ENCODE results near the gene CX3CR1. TPM values are rescaled to one million over a fixed set of nuclear protein-coding genes. Genes with fewer than 3 reads are reported as not detected.
"Not testable (repeated sequence)": the region's sequence is repeated elsewhere in the genome, so short reads cannot be mapped to it uniquely, and the experiment has no call there.

The CX3CR1 gene
- total and polyA plus RNA-seq, 8 donors, result 0.08 to 13.0 (median 1.2) TPM

DNA sequence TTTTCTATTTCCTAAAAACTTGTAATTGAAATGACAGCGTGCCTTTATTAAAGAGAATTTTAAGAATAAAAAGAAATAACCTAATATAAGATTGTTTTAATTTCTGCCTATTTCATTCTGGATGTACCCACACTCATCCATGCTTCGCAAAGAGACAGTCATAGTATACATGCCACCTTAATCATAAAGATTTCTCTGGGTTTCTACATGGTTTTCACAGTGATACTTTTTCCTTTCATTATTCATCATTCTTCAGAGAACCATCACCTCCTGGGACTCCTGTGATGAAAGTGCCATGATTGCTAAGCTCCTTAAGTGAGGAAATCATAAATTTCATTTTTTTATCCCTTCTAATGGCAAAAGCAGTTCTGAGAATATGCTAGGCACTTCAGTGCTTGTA is 45.4 kb upstream of the CX3CR1 start:
- TF ChIP-seq, protein P1, sequence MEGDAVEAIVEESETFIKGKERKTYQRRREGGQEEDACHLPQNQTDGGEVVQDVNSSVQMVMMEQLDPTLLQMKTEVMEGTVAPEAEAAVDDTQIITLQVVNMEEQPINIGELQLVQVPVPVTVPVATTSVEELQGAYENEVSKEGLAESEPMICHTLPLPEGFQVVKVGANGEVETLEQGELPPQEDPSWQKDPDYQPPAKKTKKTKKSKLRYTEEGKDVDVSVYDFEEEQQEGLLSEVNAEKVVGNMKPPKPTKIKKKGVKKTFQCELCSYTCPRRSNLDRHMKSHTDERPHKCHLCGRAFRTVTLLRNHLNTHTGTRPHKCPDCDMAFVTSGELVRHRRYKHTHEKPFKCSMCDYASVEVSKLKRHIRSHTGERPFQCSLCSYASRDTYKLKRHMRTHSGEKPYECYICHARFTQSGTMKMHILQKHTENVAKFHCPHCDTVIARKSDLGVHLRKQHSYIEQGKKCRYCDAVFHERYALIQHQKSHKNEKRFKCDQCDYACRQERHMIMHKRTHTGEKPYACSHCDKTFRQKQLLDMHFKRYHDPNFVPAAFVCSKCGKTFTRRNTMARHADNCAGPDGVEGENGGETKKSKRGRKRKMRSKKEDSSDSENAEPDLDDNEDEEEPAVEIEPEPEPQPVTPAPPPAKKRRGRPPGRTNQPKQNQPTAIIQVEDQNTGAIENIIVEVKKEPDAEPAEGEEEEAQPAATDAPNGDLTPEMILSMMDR (IDR thresholded peaks at IDR 0.05), result no peak
- Histone ChIP-seq H3K27ac (no peak overlapping the region), H3K36me3 (no peaks in the 10 kb centered on the region), H3K4me3 (no peak overlapping the region), H3K9me3 (no peaks in the 10 kb centered on the region), H3K27me3 (no peaks in the 10 kb centered on the region), H3K4me1 (no peaks in the 10 kb centered on the region)
- intact Hi-C loops (cut with DNase I), result no loop called here
- ATAC-seq (no peak), DNase-seq (no peak), FAIRE-seq (no peak)
- 90 to 91% methylated on average over 2 of the region's 2 CpGs for WGBS, 2 donors

DNA sequence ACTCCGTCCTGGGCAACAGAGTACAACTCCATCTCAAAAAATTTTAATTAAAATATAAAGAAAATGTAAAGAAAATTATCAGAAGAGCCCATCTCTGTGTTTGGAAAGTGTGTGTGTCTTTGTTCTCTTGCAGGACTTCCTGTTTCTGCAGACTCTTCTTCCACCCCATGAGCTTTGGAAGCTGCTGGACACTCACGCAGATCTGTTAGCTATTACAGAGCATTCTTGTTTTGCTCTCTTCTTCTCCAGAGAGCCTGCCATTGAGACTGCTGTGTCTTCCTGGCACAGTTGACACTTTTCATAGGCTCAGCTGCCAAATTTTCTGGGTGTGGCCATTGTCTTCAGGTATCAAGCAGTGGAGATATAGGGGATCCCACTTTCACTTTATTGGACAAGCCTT is 43.7 kb upstream of the CX3CR1 start:
- H3K36me3 ChIP-seq, result no peaks in the 10 kb centered on the region
- DNase-seq (no peak), FAIRE-seq (no peak), ATAC-seq (no peak)
- H3K27ac ChIP-seq, result no peak overlapping the region
- H3K27me3 ChIP-seq, result no peaks in the 10 kb centered on the region
- WGBS, 2 donors, result 86 to 92% methylated on average over 2 of the region's 2 CpGs
- no peaks in the 10 kb centered on the region for H3K4me1 ChIP-seq
- intact Hi-C loops (cut with DNase I), result no loop called here
- H3K9me3 ChIP-seq, result no peaks in the 10 kb centered on the region
- TF ChIP-seq, protein P1 (IDR thresholded peaks at IDR 0.05), result no peak
- no peak overlapping the region for H3K4me3 ChIP-seq

DNA sequence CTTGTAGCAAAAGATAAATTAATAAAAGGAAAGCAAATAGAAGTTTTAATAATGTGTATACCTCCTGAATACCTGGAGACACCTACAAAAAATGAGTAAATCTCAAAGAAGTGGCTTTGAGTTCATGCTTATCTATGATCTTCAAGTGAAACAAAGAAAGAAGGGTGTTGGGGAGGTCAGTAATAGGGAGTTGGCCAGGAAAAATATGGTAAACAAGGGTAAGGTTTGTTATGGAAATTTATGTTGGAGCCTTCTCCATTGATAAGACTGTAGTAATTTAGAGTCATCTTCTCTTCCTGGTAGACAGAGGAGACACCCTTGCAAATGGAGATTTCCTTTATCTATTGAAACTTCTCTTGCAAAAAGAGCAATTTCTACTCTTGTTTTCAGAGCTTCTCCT is 43.1 kb upstream of the CX3CR1 start:
- no peaks in the 10 kb centered on the region for H3K36me3 ChIP-seq
- ATAC-seq, result no peak
- DNase-seq, result no peak
- H3K4me1 ChIP-seq, result no peaks in the 10 kb centered on the region
- TF ChIP-seq, protein P1 (IDR thresholded peaks at IDR 0.05), result no peak
- no peaks in the 10 kb centered on the region for H3K9me3 ChIP-seq
- no peaks in the 10 kb centered on the region for H3K27me3 ChIP-seq
- no peak for FAIRE-seq
- intact Hi-C loops (cut with DNase I), result no loop called here
- no peak overlapping the region for H3K27ac ChIP-seq
- H3K4me3 ChIP-seq, result no peak overlapping the region

DNA sequence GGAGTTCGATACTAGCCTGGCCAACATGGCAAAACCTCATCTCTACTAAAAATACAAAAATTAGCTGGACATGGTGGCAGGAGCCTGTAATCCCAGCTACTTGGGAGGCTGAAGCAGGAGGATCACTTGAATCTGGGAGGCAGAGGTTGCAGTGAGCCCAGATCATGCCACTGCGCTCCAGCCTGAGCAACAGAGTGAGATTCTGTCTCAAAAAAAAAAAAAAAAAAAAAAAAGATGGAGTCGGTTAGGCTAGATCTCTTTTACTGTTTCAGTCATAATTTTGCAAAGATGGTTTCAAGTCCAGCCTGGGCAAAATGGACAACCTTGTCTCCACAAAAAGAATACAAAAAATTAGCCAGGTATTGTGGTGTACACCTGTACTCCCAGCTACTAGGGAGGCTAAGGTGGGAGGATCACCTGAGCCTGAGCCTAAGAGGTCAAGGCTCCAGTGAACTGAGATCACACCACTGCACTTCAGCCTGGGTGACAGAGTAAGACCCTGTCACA is 42.4 kb upstream of the CX3CR1 start:
- intact Hi-C loops (cut with DNase I); ATAC-seq; H3K27ac ChIP-seq; H3K4me1 ChIP-seq; DNase-seq; H3K9me3 ChIP-seq; H3K4me3 ChIP-seq; FAIRE-seq; H3K36me3 ChIP-seq; H3K27me3 ChIP-seq: not testable (repeated sequence)
- 60 to 65% methylated on average over 3 of the region's 3 CpGs for WGBS, 2 donors

DNA sequence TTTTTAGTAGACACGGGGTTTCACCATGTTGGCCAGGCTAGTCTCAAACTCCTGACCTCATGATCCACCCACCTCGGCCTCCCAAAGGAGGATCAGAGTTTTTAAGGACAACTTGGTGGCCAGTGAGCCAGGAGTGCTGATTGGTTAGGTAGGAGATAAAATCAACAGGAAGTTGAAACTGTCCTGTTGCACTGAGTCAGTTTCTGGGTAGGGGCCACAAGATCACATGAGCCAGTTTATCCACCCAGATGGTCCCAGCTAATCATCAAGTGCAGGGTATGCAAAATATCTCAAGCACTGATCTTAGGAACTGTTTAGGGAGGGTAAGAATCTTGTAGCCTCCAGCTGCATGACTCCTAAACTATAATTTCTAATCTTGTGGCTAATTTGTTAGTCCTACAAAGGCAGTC is 41.7 kb upstream of the CX3CR1 start:
- not testable (repeated sequence) for FAIRE-seq
- 80 to 90% methylated on average over 2 of the region's 2 CpGs for WGBS, 2 donors

DNA sequence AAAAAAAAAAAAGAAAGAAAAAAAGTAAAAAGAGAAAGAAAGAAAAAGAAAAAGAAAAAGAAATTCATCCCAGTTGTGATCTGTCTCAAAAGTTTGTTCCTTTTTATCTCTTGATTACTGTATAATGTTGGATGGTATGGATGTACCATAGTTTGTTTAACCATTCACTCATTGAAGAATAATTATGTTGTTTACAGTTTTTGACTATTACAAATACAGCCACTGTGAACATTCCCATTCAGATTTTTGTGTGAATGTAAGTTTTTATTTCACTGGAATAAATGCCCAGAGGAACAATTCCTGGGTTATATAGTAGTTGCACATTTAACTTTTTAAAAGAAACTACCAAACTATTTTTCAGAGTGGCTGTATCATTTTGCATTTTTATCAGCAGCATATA is 39.4 kb upstream of the CX3CR1 start:
- Histone ChIP-seq H3K4me1 (peaks cover 0 to 6% (median 0%) of the 10 kb centered on the region in 3 donors), H3K27me3 (no peaks in the 10 kb centered on the region), H3K4me3 (no peak overlapping the region), H3K9me3 (no peaks in the 10 kb centered on the region), H3K36me3 (no peaks in the 10 kb centered on the region), H3K27ac (no peak overlapping the region)
- intact Hi-C loops (cut with DNase I), result no loop called here
- no peak for ATAC-seq
- TF ChIP-seq, protein P1 (IDR thresholded peaks at IDR 0.05), result no peak
- no peak for DNase-seq
- no peak for FAIRE-seq

More for the DNA sequence above, 41.7 kb upstream of the CX3CR1 start:
- intact Hi-C loops (cut with DNase I); H3K4me3 ChIP-seq; H3K36me3 ChIP-seq; H3K9me3 ChIP-seq; DNase-seq; H3K4me1 ChIP-seq; ATAC-seq; H3K27ac ChIP-seq; H3K27me3 ChIP-seq: not testable (repeated sequence)
